H9 (cell line): ENCODE results near the gene NFATC2IP. TPM values are rescaled to one million over a fixed set of nuclear protein-coding genes. Genes with fewer than 3 reads are reported as not detected.

Experiments used
- DNase-seq: peaks from one replicate; pipeline ENCODE4 v3.0.0-alpha.2; 2017
- H2AFZ ChIP-seq: one replicate; pipeline ENCODE4 v1.6.1; 2013; ENCODE audit warnings: mild to moderate bottlenecking, low read length, control low read depth, moderate library complexity
- H2AK5ac ChIP-seq: 2 replicates; pipeline ENCODE4 v1.6.1; 2013; ENCODE audit warnings: low read length, control low read depth, mixed read lengths; ENCODE audit not compliant: insufficient read length
- H2BK120ac ChIP-seq: one replicate; pipeline ENCODE4 v1.6.1; 2013; ENCODE audit warnings: low read depth, mild to moderate bottlenecking, low read length, control low read depth, inconsistent platforms; ENCODE audit not compliant: poor library complexity, severe bottlenecking
- H2BK12ac ChIP-seq: 2 replicates; pipeline ENCODE4 v1.6.1; 2013; ENCODE audit warnings: low read length, control low read depth, mixed read lengths, low read depth; ENCODE audit not compliant: insufficient read length
- H2BK15ac ChIP-seq: 2 replicates; pipeline ENCODE4 v1.6.1; 2013; ENCODE audit warnings: low read depth, low read length, control low read depth
- H2BK20ac ChIP-seq: one replicate; pipeline ENCODE4 v1.6.1; 2013; ENCODE audit warnings: low read depth, mild to moderate bottlenecking, low read length, control low read depth, inconsistent platforms; ENCODE audit not compliant: poor library complexity, severe bottlenecking
- H2BK5ac ChIP-seq: 2 replicates; pipeline ENCODE4 v1.6.1; 2013; ENCODE audit warnings: low read length, control low read depth, mixed read lengths; ENCODE audit not compliant: insufficient read length
- H3K14ac ChIP-seq: 2 replicates; pipeline ENCODE4 v1.6.1; 2013; ENCODE audit warnings: low read length, control low read depth; ENCODE audit not compliant: insufficient read depth
- H3K18ac ChIP-seq: 2 replicates; pipeline ENCODE4 v1.6.1; 2013; ENCODE audit warnings: low read depth, mild to moderate bottlenecking, mixed read lengths, low read length, control low read depth; ENCODE audit not compliant: insufficient read length
- H3K23ac ChIP-seq: 2 replicates; pipeline ENCODE4 v1.6.1; 2013; ENCODE audit warnings: low read length, control low read depth, mixed read lengths, low read depth; ENCODE audit not compliant: insufficient read length
- H3K23me2 ChIP-seq: 2 replicates; pipeline ENCODE4 v1.6.1; 2013; ENCODE audit warnings: low read depth, mild to moderate bottlenecking, mixed read lengths, low read length, control low read depth; ENCODE audit not compliant: insufficient read length, poor library complexity, severe bottlenecking
- H3K27ac ChIP-seq: 2 replicates; pipeline ENCODE4 v1.5.1; 2013; ENCODE audit warnings: low read length, control low read depth, mixed read lengths, low read depth; ENCODE audit not compliant: insufficient read length
- H3K27me3 ChIP-seq: 2 replicates; pipeline ENCODE4 v1.6.1; 2013; ENCODE audit warnings: low read length, control low read depth, inconsistent platforms; ENCODE audit not compliant: insufficient read depth
- H3K4ac ChIP-seq: 2 replicates; pipeline ENCODE4 v1.6.1; 2013; ENCODE audit warnings: low read depth, mild to moderate bottlenecking, control low read depth, inconsistent platforms, low read length, moderate library complexity
- H3K4me1 ChIP-seq: 2 replicates; pipeline ENCODE4 v1.6.1; 2013; ENCODE audit warnings: low read length, control low read depth, inconsistent platforms; ENCODE audit not compliant: insufficient read depth
- H3K4me2 ChIP-seq: 2 replicates; pipeline ENCODE4 v1.6.1; 2013; ENCODE audit warnings: low read length, control low read depth, mixed read lengths; ENCODE audit not compliant: insufficient read length, insufficient read depth
- H3K56ac ChIP-seq: 2 replicates; pipeline ENCODE4 v1.6.1; 2013; ENCODE audit warnings: low read depth, mild to moderate bottlenecking, mixed read lengths, low read length, control low read depth; ENCODE audit not compliant: insufficient read length
- H3K79me1 ChIP-seq: 2 replicates; pipeline ENCODE4 v1.6.1; 2013; ENCODE audit warnings: low read depth, mild to moderate bottlenecking, moderate library complexity, low read length, control low read depth, inconsistent platforms; ENCODE audit not compliant: insufficient read depth, poor library complexity, severe bottlenecking
- H3K79me2 ChIP-seq: 2 replicates; pipeline ENCODE4 v1.6.1; 2013; ENCODE audit warnings: low read length, control low read depth, inconsistent platforms; ENCODE audit not compliant: insufficient read depth
- H3K9ac ChIP-seq: 2 replicates; pipeline ENCODE4 v1.6.1; 2013; ENCODE audit warnings: low read length, control low read depth, mixed read lengths; ENCODE audit not compliant: insufficient read length; ENCODE audit errors: extremely low read depth
- H3K9me3 ChIP-seq: one replicate; pipeline ENCODE4 v1.6.1; 2013; ENCODE audit warnings: low read depth, low read length, inconsistent platforms; ENCODE audit not compliant: control insufficient read depth
- H3T11ph ChIP-seq: one replicate; pipeline ENCODE4 v1.6.1; 2013; ENCODE audit warnings: mild to moderate bottlenecking, low read length, control low read depth, inconsistent platforms
- H4K20me1 ChIP-seq: one replicate; pipeline ENCODE4 v1.6.1; 2013; ENCODE audit not compliant: control insufficient read depth, insufficient read length, insufficient read depth
- H4K5ac ChIP-seq: 2 replicates; pipeline ENCODE4 v1.6.1; 2013; ENCODE audit warnings: low read depth, mild to moderate bottlenecking, mixed read lengths, low read length, control low read depth; ENCODE audit not compliant: insufficient read length
- H4K8ac ChIP-seq: replicated peaks from 2 replicates; pipeline ENCODE4 v1.6.1; 2013; ENCODE audit warnings: low read length, control low read depth, mixed read lengths, low read depth; ENCODE audit not compliant: insufficient read length
- H4K91ac ChIP-seq: 2 replicates; pipeline ENCODE4 v1.6.1; 2013; ENCODE audit warnings: low read depth, mild to moderate bottlenecking, moderate library complexity, mixed read lengths, low read length, control low read depth; ENCODE audit not compliant: insufficient read length
- H3K27ac Mint-ChIP-seq, 3 experiments: 2 replicates in 2 of 3; 3 replicates in 1 of 3; pipeline ENCODE4 v1.8.0; 2020 to 2021; ENCODE audit warnings: mixed read lengths in 3 of 3, mild to moderate bottlenecking in 1 of 3, moderate library complexity in 1 of 3
- H3K27me3 Mint-ChIP-seq: 2 replicates; pipeline ENCODE4 v1.8.0; 2021; ENCODE audit warnings: low read depth, mild to moderate bottlenecking, moderate library complexity, mixed read lengths
- H3K36me3 Mint-ChIP-seq, 3 experiments: 2 replicates in 2 of 3; 3 replicates in 1 of 3; pipeline ENCODE4 v1.8.0; 2020 to 2021; ENCODE audit warnings: low read depth in 3 of 3, mixed read lengths in 3 of 3; ENCODE audit not compliant: insufficient read depth in 1 of 3
- H3K4me1 Mint-ChIP-seq, 2 experiments: 2 replicates each; pipeline ENCODE4 v1.8.0; 2020; ENCODE audit warnings: mixed read lengths in 2 of 2
- H3K4me3 Mint-ChIP-seq, 2 experiments: 2 replicates in 1 of 2; 3 replicates in 1 of 2; pipeline ENCODE4 v1.8.0; 2020 to 2021; ENCODE audit warnings: mild to moderate bottlenecking in 2 of 2, mixed read lengths in 2 of 2, moderate library complexity in 1 of 2
- H3K9me3 Mint-ChIP-seq, 2 experiments: 2 replicates in 1 of 2; 3 replicates in 1 of 2; pipeline ENCODE4 v1.8.0; 2020; ENCODE audit warnings: mild to moderate bottlenecking in 2 of 2, mixed read lengths in 2 of 2, moderate library complexity in 1 of 2
- CTCF ChIP-seq: fragments of 200-600 bp; sonication (generic); conservative IDR thresholded peaks from 3 replicates; pipeline ENCODE4 v1.8.0; 2021; ENCODE audit warnings: antibody characterized with exemption, mild to moderate bottlenecking
- WGBS: extraction: QIAGEN DNeasy Blood & Tissue Kit; methylation state at CpG from one replicate; pipeline ENCODE4 v1.1.7; 2013; ENCODE audit warnings: missing lambda C conversion rate, low lambda C conversion rate, mixed read lengths; ENCODE audit not compliant: insufficient read length; ENCODE audit errors: extremely low coverage; 5-methylcytosine and 5-hydroxymethylcytosine counted together
- total RNA-seq: library from RNA; stranded (reverse); gene quantifications from 2 replicates; pipeline ENCODE4 v1.2.1, GENCODE V29; 2021

Gene NFATC2IP
- total RNA-seq, 1 experiment from 2014 or later: 73.8 TPM

- Histone ChIP-seq H4K20me1 (no peaks in the 10 kb centered on the region), H3K23ac (no peak overlapping the region), H2BK5ac (no peak overlapping the region), H4K8ac (no peak overlapping the region), H3K4me2 (no peak overlapping the region), H3K27me3 (no peaks in the 10 kb centered on the region), H3K4ac (no peak overlapping the region), H2BK120ac (no peak overlapping the region), H3T11ph (no peak overlapping the region), H3K56ac (no peak overlapping the region), H3K14ac (no peak overlapping the region), H2BK15ac (no peak overlapping the region), H3K23me2 (no peaks in the 10 kb centered on the region), H2BK12ac (no peak overlapping the region), H2BK20ac (no peak overlapping the region), H3K9ac (no peak overlapping the region), H2AFZ (no peak overlapping the region), H3K79me2 (no peaks in the 10 kb centered on the region), H3K9me3 (no peaks in the 10 kb centered on the region), H4K91ac (no peak overlapping the region), H2AK5ac (no peak overlapping the region), H3K18ac (no peak overlapping the region), H3K4me1 (no peaks in the 10 kb centered on the region), H4K5ac (no peak overlapping the region), H3K79me1 (no peaks in the 10 kb centered on the region), H3K27ac (no peak overlapping the region)
- TF ChIP-seq CTCF: no peak
- H3K27ac Mint-ChIP-seq: no peak overlapping the region
- no CpG with 5 or more reads among the region's 7 CpGs for WGBS
- no peak overlapping the region for H3K4me3 Mint-ChIP-seq
- no peaks in the 10 kb centered on the region for H3K9me3 Mint-ChIP-seq
- DNase-seq: no peak
- peaks cover 4 to 46% (median 36%) of the 10 kb centered on the region in 3 experiments; a peak in 6 of 7 replicates for H3K36me3 Mint-ChIP-seq
- H3K27me3 Mint-ChIP-seq: no peaks in the 10 kb centered on the region
- no peaks in the 10 kb centered on the region for H3K4me1 Mint-ChIP-seq
Measured at GRCh38 chr16:28917095-28917494, 33.6 kb upstream of the NFATC2IP start.
